Ovary (tissue), 3 donors: Measurements from ENCODE around the gene RAB3D.

ENCODE experiments used
- EP300 ChIP-seq: sonication (generic); formaldehyde crosslinking; IDR thresholded peaks from one replicate; pipeline ENCODE4 v1.6.1; 2017; ENCODE audit warnings: antibody characterized with exemption
- POLR2A ChIP-seq: fragments of 450-650 bp; IDR thresholded peaks from one replicate; pipeline ENCODE4 v1.6.1; 2017; ENCODE audit warnings: antibody characterized with exemption, mild to moderate bottlenecking, moderate library complexity
- TF ChIP-seq, protein P1 (sequence below), 3 donors: fragments of 450-650 bp in 2 of 3; fragments of 200-600 bp in 1 of 3; IDR thresholded peaks; one replicate each; pipeline versions ENCODE4 v1.5.1 to v1.8.0; 2016 to 2022; ENCODE audit warnings: antibody characterized with exemption in 3 of 3, mild to moderate bottlenecking in 1 of 3
- donor health status: DM: no; HTN: no; CAD: no.

DNA sequence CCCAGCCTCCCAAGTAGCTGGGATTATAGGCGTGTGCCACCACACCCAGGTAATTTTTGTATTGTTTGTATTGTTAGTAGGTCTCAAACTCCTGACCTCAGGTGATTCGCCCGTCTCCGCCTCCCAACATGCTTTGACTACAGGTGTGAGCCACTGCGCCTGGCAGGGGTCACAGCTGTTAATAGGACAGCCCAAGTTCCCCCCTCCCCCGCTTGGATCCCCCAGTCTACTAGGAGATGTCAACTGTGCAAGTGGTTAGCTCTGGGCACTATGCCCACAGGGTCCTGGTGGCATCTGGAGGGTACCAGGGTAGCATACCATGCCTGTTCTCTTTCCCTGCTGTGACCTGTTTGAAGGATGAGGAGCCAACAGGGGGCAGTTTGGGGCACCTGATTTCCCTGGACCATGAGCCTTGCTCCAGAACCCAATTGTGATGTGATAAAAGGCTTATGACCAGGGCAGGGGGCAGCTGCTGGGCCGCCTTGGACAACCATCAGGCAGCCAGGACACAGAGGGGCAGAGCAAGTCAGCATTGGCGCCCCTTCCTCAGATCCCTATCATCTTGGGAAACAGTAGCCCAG, 43.7 kb downstream of the RAB3D start, which contains the start of gene TSPAN16:
- TF ChIP-seq, protein P1, sequence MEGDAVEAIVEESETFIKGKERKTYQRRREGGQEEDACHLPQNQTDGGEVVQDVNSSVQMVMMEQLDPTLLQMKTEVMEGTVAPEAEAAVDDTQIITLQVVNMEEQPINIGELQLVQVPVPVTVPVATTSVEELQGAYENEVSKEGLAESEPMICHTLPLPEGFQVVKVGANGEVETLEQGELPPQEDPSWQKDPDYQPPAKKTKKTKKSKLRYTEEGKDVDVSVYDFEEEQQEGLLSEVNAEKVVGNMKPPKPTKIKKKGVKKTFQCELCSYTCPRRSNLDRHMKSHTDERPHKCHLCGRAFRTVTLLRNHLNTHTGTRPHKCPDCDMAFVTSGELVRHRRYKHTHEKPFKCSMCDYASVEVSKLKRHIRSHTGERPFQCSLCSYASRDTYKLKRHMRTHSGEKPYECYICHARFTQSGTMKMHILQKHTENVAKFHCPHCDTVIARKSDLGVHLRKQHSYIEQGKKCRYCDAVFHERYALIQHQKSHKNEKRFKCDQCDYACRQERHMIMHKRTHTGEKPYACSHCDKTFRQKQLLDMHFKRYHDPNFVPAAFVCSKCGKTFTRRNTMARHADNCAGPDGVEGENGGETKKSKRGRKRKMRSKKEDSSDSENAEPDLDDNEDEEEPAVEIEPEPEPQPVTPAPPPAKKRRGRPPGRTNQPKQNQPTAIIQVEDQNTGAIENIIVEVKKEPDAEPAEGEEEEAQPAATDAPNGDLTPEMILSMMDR (IDR thresholded peaks at IDR 0.05) = no peak
- TF ChIP-seq POLR2A (no peak), EP300 (no peak)
